Medulla oblongata (tissue), 1 donor: ENCODE data around the gene SLC25A11.

Source experiments
- DNase-seq: peaks from one replicate; pipeline ENCODE4 v3.0.0-alpha.2; 2015; ENCODE audit errors: extremely low spot score

SLC25A11 gene

GRCh38 chr17:4939796-4940554 is at the start of gene SLC25A11, which contains the start of gene RNF167:
TSS of gene SLC25A11 (minus strand) at chr17:4940046. CDS start at chr17:4939910, 136 bp downstream.
TSS of gene RNF167 (plus strand) at chr17:4940268. CDS start at chr17:4940910, 642 bp downstream.
- DNase-seq: peak; percentile 99

GRCh38 chr17:4987767-4988567 is 48.1 kb upstream of the SLC25A11 start:
- DNase-seq: peak; percentile 30

DNA sequence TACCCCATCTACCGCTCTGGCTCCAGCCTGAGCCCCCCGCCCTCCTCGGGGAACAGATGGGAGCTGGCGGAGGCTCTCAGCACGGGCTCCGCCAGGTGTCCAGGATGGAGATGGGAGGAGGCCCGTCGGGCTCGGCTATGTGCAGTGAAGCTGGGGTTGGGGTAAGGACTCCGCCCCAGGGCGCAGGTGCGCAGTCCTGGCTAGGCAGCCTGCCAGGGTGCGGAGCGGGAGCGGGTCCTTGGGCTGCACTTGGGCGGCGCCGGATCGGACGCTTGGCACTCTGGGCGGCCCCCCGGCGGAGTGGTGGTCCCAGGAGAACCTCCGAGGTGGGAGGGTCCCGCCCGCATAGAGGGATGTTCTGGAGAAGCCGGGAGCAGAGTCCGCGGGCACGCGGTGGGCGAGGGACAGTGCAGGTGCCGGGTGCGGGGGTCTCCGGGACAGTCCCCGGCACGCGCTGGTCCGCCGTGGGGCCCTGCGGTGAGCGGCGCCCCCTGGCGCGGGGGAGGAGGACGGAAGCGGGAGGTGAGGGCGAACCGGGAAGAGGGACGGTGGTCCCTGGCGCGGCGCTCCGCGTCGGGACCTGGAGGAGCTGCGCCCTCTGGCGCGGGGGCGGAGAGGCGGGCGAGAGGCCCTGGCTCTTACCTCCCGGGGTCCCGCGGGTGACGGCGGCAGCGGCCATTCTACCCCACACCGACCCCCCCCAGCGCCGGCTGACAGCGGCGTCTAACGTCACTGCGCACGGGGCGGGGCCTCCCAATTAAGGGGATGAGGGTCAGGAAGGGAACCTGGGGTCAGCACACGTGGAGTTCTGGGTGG is 47.3 kb upstream of the SLC25A11 start, which contains the start of gene CAMTA2:
Gene CAMTA2, minus strand, starts transcription at position 725 of the 816 bp plus-strand sequence. CDS start 1,453 bp downstream, outside the sequence.
- peak; percentile 89 for DNase-seq

DNA sequence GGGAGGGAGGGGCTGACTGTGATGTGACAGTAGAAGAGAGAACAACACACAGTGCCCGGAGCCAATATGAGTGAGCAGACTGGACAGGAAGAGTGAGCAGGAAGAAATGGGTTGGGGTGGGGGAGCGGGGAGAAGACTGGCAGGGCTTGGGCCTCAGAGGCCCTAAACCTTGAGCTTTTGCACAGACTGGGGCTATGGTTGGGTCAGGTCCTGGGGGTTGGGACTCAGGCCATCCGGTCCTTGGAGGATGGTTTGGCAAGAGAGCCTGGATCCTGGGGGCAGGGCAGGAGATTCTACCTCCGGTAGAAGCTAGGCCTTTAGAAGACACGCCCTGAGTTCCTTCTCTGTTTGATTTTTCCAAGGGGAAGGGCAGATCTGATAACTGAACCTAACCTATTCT is 46.6 kb upstream of the SLC25A11 start:
- DNase-seq: no peak

- no peak for DNase-seq
Measured at GRCh38 chr17:4982305-4982704, 42.5 kb upstream of the SLC25A11 start.

DNA sequence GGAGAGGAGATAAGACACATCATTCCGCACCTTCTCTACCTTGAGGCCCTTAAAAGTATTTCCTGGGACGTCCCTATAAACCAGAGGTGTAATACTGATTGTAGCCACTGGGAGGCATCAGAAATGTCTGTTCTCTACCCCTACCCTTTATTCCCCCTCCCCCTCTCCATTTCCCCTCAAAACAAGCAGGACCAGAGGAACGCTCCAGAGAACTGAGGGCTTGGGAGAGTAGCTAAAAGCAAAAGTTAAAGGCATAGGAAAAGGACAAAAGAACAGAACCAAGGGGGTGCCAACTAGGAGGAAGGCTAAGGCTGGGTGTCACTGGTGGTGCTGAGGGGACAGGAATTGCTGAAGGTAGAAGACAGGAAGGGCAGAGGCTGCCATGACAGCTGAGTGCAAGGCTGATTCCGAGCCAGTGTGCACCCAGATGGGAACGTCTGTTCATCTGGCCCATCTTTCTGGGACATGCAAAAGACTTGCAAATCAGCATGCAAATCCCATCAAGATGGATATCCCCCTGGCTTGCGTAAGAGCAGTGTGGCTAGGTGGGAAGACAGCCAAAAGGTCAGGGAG is 40.9 kb upstream of the SLC25A11 start:
- DNase-seq: peak; percentile 50

- peak; percentile 52 for DNase-seq
Measured at GRCh38 chr17:4978726-4979125, 38.9 kb upstream of the SLC25A11 start.

- no peak for DNase-seq
Measured at GRCh38 chr17:4974115-4974670, 34.3 kb upstream of the SLC25A11 start.

DNA sequence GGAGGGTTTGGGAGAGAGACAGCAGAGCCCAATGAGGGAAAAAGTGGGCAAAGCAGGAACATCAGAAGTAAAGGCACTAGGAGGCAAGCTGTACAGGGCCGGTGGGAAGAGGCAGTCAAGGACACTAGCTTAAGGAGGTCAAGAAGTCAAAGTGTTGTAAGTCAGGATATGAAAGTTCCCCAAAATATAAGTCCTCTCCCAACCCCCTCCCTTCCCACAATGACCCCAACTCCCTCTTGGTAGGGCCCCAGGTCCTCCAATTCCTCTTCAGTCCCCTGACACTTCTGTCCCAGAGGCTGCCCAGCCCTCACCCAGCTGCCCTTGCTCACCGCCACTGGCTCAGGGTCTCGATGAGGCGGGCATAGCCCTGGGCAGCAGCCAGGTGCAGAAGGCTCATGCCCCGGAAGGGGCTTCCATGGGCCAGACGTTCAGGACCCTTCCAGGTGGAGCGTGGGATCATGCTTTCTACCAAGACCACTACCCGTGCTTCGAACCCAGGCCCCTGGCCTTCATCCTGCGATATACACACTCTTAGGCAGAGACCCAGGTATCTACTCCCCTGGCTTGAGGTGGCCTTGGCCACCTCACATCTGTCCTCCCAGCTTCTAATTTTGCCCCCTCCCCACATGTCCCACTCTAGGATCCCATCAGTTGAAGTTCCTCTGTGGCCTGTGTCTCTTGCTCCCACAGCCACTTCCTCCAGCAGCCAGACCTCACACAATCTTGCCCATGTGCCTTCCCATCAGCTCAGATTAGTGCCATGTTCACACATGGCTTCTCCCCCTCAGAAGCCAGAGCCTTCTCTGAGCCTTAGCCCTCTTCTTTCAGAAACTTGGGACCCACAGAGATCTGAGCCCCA is 33.6 kb upstream of the SLC25A11 start:
- no peak for DNase-seq

DNA sequence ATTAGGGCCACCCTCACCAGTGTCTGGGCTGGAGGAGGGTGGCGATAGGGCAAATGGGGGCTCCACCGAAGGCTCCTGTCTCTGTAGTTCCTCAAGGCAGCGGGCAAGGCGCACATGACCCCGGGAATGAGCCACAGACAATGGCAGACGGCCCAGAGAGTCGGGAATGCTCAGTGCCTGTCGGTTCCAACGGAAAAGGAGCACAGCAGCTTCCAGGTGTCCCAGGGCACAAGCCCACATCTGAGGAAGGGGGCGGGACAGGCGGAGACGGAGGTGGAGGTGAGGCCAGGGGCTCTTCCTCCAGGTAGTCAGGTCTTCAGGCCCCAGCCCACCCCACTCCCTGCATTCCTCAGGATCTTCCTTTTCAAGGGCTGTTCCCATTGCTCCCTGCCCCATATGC is 32.9 kb upstream of the SLC25A11 start:
- no peak for DNase-seq

DNA sequence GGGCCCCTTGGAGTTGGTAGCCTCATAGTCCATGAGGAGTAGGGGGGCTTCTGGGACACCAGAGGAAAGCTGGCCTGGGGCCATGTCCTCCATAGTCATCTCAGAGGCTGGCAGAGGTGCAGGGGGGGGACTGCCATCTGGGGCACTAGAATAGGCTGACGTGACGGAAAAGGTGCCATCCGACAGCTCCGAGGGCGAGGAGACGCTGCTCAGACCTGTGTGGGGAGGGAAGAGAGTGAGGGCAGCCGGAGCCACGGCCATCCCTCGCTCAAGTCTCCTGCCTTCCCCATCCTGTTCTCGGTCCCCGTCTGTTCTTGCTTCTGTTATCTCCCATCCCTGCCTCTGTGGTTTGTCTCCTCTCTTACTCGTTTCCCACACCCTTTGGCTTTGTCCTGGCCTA is 32.5 kb upstream of the SLC25A11 start:
- no peak for DNase-seq

DNA sequence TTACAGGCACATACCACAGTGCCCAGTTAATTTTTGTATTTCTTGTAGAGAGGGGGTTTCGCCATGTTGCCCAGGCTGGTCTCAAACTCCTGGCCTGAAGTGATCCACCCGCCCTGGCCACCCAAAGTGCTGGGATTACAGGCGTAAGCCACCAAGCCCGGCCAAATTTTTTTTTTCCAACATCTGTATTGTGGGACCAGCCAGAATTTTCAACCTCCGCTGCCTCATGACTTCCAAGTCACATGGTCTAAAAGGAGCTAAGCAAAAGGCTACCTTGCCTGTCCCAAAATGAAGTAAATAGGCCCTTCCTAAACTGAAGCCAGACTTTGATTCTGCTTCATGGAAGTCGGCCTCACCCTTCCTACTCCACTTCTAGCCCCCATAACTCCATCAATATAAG is 32.0 kb upstream of the SLC25A11 start:
- DNase-seq: no peak

- DNase-seq: no peak
Measured at GRCh38 chr17:4970273-4970672, 30.4 kb upstream of the SLC25A11 start.

DNA sequence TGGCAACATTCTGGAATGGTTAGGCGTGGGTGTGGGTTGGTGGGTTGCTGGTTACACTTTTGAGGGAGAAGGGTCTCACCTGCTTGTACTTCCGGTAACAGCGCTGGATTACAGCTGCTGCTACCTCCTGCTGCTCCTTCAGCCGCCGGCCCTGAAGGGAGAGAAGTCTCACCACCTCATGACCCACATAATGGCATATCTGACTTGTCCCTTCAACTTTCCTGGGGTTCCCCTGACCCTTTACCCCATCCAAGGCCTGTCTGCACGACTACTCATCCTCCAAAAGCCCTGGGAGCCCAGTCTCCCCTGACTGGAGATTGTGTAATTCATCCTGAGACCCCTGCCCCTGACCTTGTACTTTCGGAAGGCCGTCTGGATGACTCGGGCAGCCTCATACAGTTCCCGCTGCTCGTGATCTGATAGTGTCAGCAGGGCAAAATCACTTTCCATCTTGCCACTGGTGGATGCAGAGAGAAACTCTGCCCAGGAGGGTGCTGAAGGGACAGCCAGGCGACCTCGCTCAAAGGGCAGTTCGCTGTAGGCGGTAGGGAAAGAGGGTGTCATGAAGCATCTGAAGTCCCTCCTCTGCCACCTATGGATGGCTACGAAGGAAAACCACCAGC is 29.8 kb upstream of the SLC25A11 start:
- no peak for DNase-seq

GRCh38 chr17:4969047-4969550 is 29.3 kb upstream of the SLC25A11 start:
- DNase-seq: no peak

- DNase-seq: peak; percentile 22
Measured at GRCh38 chr17:4968486-4969046, 28.7 kb upstream of the SLC25A11 start.

- peak; percentile 98 for DNase-seq
Measured at GRCh38 chr17:4967539-4968485, 28.0 kb upstream of the SLC25A11 start, which contains the start of gene SPAG7. TSS of gene SPAG7 (minus strand) at chr17:4967817. CDS start at chr17:4967804, 13 bp downstream.
